Activated CD4-positive, alpha-beta memory T cell treated with anti-CD3 and anti-CD28 coated beads, Interleukin-2, amount 10 ng/mL, durations not matched to agents 7 days and 5 days (primary cell): ENCODE data around the gene OLFM1. TPM values are rescaled to one million over a fixed set of nuclear protein-coding genes. Genes with fewer than 3 reads are reported as not detected.

Experiments used
- CTCF ChIA-PET: fragments of 350-600 bp; sonication (Branson Sonifier 250); formaldehyde crosslinking; loops from one replicate; lab custom pipeline; 2021; ENCODE audit warnings: antibody characterized with exemption, inconsistent platforms; lab: Charles Lee
- POLR2A ChIA-PET: fragments of 350-600 bp; sonication (Branson Sonifier 250); formaldehyde crosslinking; loops from one replicate; lab custom pipeline; 2021; ENCODE audit warnings: antibody characterized with exemption; lab: Charles Lee
- DNase-seq: peaks from one replicate; pipeline ENCODE4 v3.0.0-alpha.2; 2020
- H3K27ac Mint-ChIP-seq: one replicate; pipeline ENCODE4 v1.8.0; 2021; ENCODE audit warnings: mild to moderate bottlenecking, mixed read lengths
- H3K27me3 Mint-ChIP-seq: one replicate; pipeline ENCODE4 v1.8.0; 2021; ENCODE audit warnings: mixed read lengths
- H3K36me3 Mint-ChIP-seq: one replicate; pipeline ENCODE4 v1.8.0; 2021; ENCODE audit warnings: low read depth, mixed read lengths
- H3K4me1 Mint-ChIP-seq: one replicate; pipeline ENCODE4 v1.8.0; 2021; ENCODE audit warnings: mixed read lengths
- H3K4me3 Mint-ChIP-seq: one replicate; pipeline ENCODE4 v1.8.0; 2021; ENCODE audit warnings: mild to moderate bottlenecking, mixed read lengths
- H3K9me3 Mint-ChIP-seq: one replicate; pipeline ENCODE4 v1.8.0; 2021; ENCODE audit warnings: mixed read lengths
- total RNA-seq, 2 experiments: library from RNA; stranded (reverse); gene quantifications; one replicate each; pipeline ENCODE4 v1.2.3, GENCODE V29; 2021

Gene OLFM1
- total RNA-seq, 2 experiments from 2014 or later, result not detected

GRCh38 chr9:135065804-135066203, 21.7 kb upstream of the OLFM1 start:
- Mint-ChIP-seq H3K27ac (no peak overlapping the region), H3K27me3 (no peaks in the 10 kb centered on the region), H3K4me3 (no peak overlapping the region), H3K4me1 (no peaks in the 10 kb centered on the region), H3K36me3 (no peaks in the 10 kb centered on the region), H3K9me3 (peaks cover 14% of the 10 kb centered on the region)
- ChIA-PET POLR2A (no interaction called here), CTCF (no interaction called here)
- DNase-seq, result no peak

- Mint-ChIP-seq H3K9me3 (peaks cover 14% of the 10 kb centered on the region), H3K27ac (no peak overlapping the region), H3K4me3 (no peak overlapping the region), H3K27me3 (no peaks in the 10 kb centered on the region), H3K36me3 (no peaks in the 10 kb centered on the region), H3K4me1 (no peaks in the 10 kb centered on the region)
- no peak for DNase-seq
- ChIA-PET POLR2A (no interaction called here), CTCF (no interaction called here)
These were observed 21.2 kb upstream of the OLFM1 start for GRCh38 chr9:135066291-135066690.

- H3K4me1 Mint-ChIP-seq, result no peaks in the 10 kb centered on the region
These were observed 20.3 kb upstream of the OLFM1 start for GRCh38 chr9:135067096-135067710.

DNA sequence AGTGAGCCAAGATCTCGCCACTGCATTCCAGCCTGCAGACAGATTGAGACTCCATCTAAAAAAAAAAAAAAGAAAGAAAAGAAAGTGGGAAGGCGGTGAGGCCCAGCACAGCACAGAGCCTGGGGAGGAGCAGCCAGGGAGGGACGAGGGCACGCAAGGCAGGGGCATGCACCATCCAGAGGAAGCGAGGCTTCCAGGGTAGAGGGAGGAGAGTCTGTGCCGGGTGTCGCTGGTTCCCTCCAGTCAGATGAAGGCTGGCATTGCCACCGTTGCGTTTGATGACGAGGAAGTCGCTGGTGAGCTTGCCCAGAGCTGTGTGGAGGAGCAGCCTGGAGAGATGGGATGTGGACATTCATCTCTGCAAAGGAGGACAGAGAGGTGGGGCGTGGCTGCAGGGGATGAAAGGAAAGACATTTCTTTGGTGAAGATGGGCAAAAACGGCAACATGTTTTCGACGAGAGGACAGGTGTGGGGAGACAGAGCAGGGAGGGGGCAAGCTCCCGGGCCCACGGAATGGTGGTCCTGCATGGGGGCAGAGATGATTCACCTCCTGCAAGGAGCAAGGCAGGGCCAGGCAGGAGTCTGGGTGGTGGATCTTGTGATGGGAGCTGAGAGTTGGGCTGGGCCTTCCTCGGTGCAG, 18.6 kb upstream of the OLFM1 start:
- ChIA-PET CTCF (no interaction called here), POLR2A (no interaction called here)
- no peaks in the 10 kb centered on the region for H3K4me1 Mint-ChIP-seq
- no peak for DNase-seq
- no peak overlapping the region for H3K27ac Mint-ChIP-seq
- no peaks in the 10 kb centered on the region for H3K36me3 Mint-ChIP-seq
- peaks cover 9% of the 10 kb centered on the region for H3K9me3 Mint-ChIP-seq
- no peak overlapping the region for H3K4me3 Mint-ChIP-seq
- H3K27me3 Mint-ChIP-seq, result no peaks in the 10 kb centered on the region

More at GRCh38 chr9:135067096-135067710, 20.3 kb upstream of the OLFM1 start:
- ChIA-PET CTCF (no interaction called here), POLR2A (no interaction called here)
- Mint-ChIP-seq H3K27ac (no peak overlapping the region), H3K4me3 (no peak overlapping the region), H3K27me3 (no peaks in the 10 kb centered on the region), H3K9me3 (peaks cover 14% of the 10 kb centered on the region), H3K36me3 (no peaks in the 10 kb centered on the region)
- DNase-seq, result no peak

DNA sequence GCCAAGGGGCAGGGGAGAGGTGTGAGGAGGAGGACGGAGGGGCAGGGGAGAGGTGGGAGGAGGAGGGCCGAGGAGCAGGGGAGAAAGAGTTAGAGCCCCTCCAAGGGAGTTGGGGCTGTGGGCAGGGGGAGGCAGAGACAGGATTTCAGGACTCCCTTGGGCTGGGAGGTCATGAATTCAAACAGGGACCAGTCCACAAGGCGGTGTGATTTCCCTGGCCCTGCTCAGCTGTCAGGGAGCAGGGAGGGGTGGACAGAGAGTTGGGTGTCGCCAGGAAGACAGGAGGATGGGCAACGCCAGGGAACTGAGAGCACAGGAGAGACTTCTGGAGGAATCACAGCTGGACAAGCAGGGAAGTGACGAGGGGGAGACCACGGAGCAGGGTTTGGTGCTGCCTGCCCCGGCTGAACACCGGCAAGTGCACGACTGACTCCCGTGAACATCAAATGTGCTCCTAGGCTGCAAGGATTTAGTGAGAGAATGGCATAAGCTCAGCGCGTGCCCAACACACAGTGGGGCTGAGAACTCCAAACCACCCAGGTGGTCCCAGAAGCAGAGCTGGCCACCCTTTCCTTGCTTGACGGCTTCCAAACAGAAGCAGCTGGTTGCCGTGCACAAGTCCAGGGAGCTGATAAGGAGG, 17.8 kb upstream of the OLFM1 start:
- ChIA-PET POLR2A (no interaction called here), CTCF (no interaction called here)
- DNase-seq, result no peak
- Mint-ChIP-seq H3K27me3 (peaks cover 4% of the 10 kb centered on the region), H3K36me3 (no peaks in the 10 kb centered on the region), H3K9me3 (peaks cover 2% of the 10 kb centered on the region), H3K27ac (no peak overlapping the region), H3K4me1 (no peaks in the 10 kb centered on the region), H3K4me3 (no peak overlapping the region)

DNA sequence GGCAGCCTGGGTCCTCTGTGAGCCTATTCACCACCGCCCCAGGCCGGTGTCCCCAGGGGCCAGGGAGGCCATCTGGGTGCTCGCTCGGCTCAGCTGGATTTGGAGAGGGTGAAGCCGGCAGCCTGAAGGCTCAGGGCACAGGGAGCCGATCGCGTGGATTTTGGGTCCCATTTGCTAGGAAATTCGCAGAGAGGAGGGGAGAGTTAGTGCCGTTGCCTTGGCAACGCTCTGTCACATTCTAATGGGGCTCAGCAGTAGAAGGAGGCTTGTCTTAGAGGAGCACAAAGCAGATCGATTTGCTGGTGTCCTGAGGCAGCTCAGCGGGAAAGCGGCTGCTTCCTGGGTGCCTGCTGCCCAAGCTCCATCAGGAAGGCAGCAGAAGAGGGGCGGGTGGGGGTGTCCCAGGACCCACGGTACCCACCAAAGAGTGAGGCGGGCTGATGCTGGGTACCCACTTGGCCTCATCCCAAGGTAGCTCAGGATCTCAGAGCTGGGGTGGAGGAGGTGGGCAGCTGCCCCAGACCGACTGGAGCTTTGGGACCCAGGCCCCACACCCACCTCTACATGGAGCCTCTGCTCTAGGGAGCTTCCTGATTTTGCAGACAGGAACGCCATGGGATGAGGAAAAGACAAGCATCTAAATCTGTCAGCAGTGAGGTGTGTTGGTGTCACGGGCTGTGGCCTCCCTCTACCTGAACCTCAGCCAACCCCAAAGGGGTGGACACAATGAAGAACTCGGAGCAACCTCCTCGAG, 17.1 kb upstream of the OLFM1 start:
- Mint-ChIP-seq H3K4me3 (no peak overlapping the region), H3K36me3 (no peaks in the 10 kb centered on the region), H3K9me3 (no peaks in the 10 kb centered on the region), H3K27ac (no peak overlapping the region), H3K27me3 (peaks cover 8% of the 10 kb centered on the region), H3K4me1 (no peaks in the 10 kb centered on the region)
- DNase-seq, result no peak
- CTCF ChIA-PET, result no interaction called here
- POLR2A ChIA-PET, result no interaction called here

- Mint-ChIP-seq H3K9me3 (no peaks in the 10 kb centered on the region), H3K27me3 (peaks cover 10% of the 10 kb centered on the region), H3K27ac (no peak overlapping the region), H3K4me1 (no peaks in the 10 kb centered on the region), H3K36me3 (no peaks in the 10 kb centered on the region), H3K4me3 (no peak overlapping the region)
- POLR2A ChIA-PET, result no interaction called here
- no peak for DNase-seq
- CTCF ChIA-PET, result no interaction called here
These were observed 16.3 kb upstream of the OLFM1 start for GRCh38 chr9:135070964-135071735.

DNA sequence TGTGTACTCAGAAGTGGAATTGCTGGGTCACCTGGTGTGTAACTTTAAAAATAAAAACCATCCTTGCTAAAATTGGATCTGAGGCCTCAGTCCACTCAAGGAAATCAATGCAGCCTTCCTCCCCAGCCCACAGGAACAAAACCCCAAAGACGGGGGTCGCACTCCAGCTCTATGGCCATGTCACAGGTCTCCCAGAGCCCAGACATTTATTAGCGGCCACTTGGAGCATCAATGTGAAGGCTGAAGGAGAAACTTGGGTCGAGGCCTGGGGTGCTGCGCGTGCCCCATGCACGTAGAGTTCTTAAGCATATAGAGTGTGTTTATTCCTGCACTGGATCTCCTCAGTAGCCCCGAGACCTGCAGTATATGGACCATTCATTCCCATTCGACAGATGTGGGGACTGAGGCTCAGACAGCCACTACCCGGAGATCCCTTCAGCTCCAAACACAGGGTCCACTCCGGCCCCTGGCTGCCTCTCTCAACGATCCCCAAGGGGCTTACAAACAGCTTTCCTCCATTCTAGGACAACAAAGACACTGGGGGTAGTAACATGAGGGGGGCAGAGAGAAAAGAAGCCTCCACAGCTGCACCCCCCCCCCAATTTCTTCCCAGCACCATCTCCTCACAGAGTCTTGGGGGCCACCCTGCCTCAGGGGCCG, 14.3 kb upstream of the OLFM1 start:
- H3K4me3 Mint-ChIP-seq, result no peak overlapping the region
- no peak for DNase-seq
- H3K27ac Mint-ChIP-seq, result no peak overlapping the region
- CTCF ChIA-PET, result no interaction called here
- H3K9me3 Mint-ChIP-seq, result no peaks in the 10 kb centered on the region
- POLR2A ChIA-PET, result no interaction called here
- H3K4me1 Mint-ChIP-seq, result no peaks in the 10 kb centered on the region
- peaks cover 21% of the 10 kb centered on the region for H3K27me3 Mint-ChIP-seq
- no peaks in the 10 kb centered on the region for H3K36me3 Mint-ChIP-seq

- H3K27me3 Mint-ChIP-seq, result peaks cover 21% of the 10 kb centered on the region
- CTCF ChIA-PET, result no interaction called here
- no peaks in the 10 kb centered on the region for H3K4me1 Mint-ChIP-seq
- H3K36me3 Mint-ChIP-seq, result no peaks in the 10 kb centered on the region
- no peak overlapping the region for H3K4me3 Mint-ChIP-seq
- DNase-seq, result no peak
- POLR2A ChIA-PET, result no interaction called here
- no peak overlapping the region for H3K27ac Mint-ChIP-seq
- H3K9me3 Mint-ChIP-seq, result no peaks in the 10 kb centered on the region
These were observed 13.6 kb upstream of the OLFM1 start for GRCh38 chr9:135073741-135074305.

GRCh38 chr9:135074354-135075233, 12.9 kb upstream of the OLFM1 start:
- CTCF ChIA-PET, result no interaction called here
- Mint-ChIP-seq H3K4me1 (no peaks in the 10 kb centered on the region), H3K9me3 (no peaks in the 10 kb centered on the region), H3K36me3 (no peaks in the 10 kb centered on the region), H3K27me3 (peaks cover 21% of the 10 kb centered on the region), H3K4me3 (no peak overlapping the region), H3K27ac (no peak overlapping the region)
- POLR2A ChIA-PET, result no interaction called here
- no peak for DNase-seq

- H3K36me3 Mint-ChIP-seq, result no peaks in the 10 kb centered on the region
- no peak overlapping the region for H3K4me3 Mint-ChIP-seq
- no peak for DNase-seq
- H3K4me1 Mint-ChIP-seq, result no peaks in the 10 kb centered on the region
- H3K9me3 Mint-ChIP-seq, result no peaks in the 10 kb centered on the region
- CTCF ChIA-PET, result no interaction called here
- POLR2A ChIA-PET, result no interaction called here
- H3K27me3 Mint-ChIP-seq, result peaks cover 21% of the 10 kb centered on the region
- no peak overlapping the region for H3K27ac Mint-ChIP-seq
These were observed 12.0 kb upstream of the OLFM1 start for GRCh38 chr9:135075234-135076142.
